Stimulated activated CD8-positive, alpha-beta memory T cell treated with anti-CD3 and anti-CD28 coated beads, Interleukin-12 subunit alpha, Interleukin-12 subunit beta, amount 100 ng/mL, for 24 hours (primary cell): ENCODE results near the gene CLDN7.
A peak's percentile ranks its signal among the peaks of the same experiment; 100 is the strongest.

Source experiments
- DNase-seq: peaks from one replicate; pipeline ENCODE4 v3.0.0-alpha.2; 2020; ENCODE audit errors: extremely low read depth

Gene CLDN7

DNA sequence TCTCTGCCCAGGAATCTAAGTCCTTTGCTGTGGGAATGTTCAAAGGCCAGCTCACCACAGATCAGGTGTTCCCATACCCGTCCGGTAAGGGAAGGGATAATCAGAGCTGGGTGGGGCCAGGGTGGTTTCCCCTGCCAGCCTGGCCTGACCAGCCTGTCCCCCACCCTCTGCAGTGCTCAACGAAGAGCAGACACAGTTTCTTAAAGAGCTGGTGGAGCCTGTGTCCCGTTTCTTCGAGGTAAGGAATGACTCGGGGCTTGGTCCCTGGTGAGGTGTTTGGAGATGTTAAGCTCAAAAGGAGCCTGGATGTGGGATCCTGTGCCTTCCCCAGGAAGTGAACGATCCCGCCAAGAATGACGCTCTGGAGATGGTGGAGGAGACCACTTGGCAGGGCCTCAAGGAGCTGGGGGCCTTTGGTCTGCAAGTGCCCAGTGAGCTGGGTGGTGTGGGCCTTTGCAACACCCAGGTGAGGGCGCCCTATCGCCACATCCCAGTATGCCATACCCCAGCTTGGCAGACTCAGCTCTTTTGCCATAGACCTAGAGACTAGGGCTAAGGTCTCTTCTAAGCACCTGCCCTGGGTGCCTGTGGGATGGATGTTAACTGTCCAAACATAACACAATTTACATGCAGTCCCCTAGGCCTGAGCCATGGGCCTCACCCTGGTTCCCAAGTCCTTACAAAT lies 41.5 kb downstream of the CLDN7 start:
- DNase-seq, result no peak

DNA sequence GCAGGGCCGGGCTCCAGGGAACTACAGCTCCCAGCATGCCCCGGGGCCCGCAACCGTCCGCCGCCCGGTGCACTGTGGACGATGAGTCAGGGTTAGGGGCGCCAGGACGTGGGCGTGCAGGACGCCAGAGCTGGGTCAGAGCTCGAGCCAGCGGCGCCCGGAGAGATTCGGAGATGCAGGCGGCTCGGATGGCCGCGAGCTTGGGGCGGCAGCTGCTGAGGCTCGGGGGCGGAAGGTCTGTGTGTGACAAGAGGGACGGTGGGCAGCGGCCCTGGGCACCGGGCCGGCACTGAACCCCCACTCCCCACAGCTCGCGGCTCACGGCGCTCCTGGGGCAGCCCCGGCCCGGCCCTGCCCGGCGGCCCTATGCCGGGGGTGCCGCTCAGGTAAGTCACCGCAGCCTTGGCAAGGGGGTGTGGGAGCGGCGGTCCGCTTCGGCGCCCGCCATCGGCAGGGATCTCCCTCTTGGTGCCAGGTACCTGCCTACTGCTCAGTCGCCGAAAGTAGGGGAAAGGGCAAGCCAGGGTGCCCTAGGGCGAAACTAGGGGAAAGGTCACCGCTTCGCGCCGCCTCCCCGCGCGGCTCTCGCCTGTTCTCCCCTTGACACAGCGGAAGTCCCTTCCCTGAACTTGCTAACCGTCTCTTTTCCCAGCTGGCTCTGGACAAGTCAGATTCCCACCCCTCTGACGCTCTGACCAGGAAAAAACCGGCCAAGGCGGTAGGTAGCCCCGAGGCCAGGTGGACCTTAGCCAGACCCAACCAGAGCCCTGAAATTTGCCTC lies 42.3 kb downstream of the CLDN7 start, which contains the start of the genes ACADVL and DLG4:
TSS of gene ACADVL (plus strand) at position 127 of the 781 bp plus-strand sequence. CDS start at position 174, 47 bp downstream.
TSS of gene DLG4 (minus strand) at position 25 of the 781 bp plus-strand sequence.
- DNase-seq, result no peak

DNA sequence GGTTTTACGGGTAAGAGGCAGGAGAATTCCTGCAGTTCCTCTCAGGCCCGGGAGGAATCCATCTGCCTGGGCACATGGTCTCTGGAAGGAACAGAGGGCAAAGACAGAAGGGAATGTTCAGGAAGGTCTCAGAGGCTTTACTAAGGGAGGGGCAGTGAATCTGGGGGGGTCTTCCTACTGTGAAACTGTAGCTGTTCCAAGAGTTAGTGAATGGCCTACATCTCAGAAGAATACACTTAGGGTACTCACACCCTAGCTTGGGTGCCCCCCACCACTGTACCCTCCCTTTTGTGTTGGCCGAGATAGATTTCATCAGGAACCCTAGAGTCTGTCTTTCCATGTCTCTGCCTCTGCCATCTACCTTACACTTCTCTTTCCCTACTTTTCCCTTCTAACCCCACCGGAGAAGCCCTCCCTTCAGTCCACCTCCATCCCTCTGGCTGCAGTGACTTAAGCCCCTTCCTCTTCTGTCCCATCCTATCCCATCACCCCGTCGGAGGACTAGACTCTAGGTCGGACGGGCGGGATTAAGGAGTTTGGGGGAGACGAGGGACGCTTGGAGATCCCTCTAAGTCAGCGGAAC lies 43.0 kb downstream of the CLDN7 start:
- DNase-seq, result no peak

DNA sequence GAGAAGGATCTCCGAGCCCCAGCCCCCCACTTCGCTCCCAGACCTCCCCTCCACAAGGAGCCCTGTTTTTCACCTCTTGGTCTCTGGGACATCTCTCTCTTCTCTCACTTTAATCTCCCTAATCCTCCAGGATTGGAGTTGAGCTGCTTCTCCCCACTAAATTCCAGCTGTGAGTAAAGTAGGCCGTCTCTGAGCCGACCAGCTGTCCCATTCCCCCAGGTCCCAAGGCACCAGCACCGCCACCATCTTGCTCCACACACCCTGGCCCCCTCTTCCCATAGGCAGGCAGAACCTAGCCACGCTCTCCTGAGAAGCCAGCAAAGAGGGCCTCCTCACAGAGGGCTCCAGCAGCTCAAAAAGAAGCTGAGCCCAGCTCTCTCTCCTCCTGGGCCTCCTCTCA lies 43.5 kb downstream of the CLDN7 start:
- no peak for DNase-seq

DNA sequence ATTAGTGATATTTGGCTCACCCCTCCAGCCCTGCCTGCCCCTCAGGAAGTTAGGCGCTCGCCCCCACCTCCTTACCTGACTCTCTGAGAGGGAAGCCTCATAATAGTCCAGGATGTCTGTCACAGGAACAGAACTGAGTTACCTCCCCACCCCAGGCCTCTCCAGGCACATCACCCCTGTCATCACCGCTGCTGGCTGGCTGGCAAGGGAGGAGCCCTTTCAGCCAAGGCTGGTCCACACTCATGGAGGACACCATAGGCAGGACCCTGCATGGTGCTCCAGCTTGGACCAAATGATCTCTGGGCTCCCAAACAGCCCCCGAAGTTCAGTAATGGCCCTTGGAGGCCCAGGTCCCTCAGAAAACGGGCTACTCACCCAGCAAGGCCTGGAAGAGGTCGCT lies 44.1 kb downstream of the CLDN7 start:
- no peak for DNase-seq

DNA sequence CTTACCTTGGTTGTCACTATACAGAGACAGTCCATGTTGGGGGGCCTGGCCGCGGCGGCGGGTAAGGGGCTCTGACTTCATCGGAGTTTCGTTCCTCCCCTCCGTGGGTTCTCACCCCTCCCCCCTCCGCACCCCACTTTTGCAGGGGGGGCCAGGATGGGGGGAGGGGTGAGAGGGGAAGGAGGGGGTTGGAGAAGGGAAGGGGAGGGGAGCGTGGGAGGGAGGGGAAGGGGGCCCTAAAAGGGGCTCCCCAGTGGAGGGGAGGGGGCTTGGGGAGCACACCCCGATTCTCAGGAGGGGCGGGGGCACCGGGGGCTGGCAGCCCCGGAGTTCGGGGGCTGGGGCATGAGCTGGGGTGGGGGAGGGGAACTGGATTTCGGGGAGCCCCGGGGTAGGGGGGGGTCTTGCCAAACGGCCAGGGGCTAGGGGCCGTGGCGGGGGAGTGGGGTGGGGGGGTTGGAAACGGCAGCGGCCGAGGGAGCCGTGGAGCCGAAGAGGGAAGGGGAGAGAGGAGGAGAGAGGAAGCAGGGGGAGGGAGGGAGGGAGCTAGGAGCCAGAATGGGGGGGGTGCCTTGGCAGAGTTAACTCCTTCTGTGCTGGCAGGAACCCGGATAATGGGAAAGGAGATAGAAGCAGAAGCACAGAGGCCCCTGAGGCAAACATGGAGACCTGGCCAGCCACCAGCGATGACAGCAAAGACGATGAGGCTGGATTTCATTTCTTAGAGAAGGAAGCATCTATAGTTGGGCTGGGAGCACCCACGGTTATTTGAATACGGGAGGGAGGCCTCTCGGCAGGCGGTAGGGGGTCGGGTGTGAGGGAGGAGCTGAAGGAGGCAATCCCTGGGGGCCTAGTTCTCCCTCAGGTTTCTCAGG lies 44.9 kb downstream of the CLDN7 start:
- no peak for DNase-seq

DNA sequence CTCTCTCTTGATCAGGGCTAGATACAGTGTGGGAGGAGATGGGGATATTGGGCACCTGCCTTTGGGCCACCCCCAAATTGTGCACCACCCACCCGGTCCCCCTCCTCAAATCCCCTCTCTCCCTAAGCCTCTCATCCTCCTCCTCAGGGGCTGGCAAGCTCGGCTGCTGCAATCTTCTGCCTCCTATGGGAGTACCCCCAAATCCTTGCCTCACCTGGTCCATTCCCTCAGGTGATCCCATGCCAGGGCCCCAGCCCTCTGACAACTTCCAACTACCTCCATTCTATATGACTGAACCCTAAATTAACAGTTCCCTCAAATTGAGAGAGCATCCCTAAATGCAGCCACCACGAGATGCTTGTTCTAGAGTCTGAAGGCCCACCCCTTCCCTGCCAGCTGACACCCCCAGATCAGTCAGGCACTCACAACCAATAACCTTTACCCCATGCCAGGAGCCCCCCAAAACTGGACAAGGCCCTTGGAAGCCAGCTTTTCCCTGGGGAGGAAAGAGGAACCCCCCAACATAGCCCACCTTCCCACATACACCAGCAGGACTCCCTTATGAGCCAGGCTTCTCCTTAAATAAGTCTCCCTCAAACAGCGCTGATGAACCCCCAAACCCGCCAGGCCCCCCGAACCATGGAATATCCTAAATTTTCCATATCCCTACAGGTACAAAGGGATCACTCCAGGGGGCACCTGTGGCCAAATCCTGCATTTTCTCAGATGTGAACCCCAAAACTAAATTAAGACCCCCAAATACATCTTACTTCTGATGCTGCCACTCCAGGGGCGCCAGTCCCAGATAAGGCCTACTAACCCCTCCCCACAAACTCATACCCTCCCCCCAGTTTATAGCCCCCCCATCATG lies 45.8 kb downstream of the CLDN7 start:
- no peak for DNase-seq

DNA sequence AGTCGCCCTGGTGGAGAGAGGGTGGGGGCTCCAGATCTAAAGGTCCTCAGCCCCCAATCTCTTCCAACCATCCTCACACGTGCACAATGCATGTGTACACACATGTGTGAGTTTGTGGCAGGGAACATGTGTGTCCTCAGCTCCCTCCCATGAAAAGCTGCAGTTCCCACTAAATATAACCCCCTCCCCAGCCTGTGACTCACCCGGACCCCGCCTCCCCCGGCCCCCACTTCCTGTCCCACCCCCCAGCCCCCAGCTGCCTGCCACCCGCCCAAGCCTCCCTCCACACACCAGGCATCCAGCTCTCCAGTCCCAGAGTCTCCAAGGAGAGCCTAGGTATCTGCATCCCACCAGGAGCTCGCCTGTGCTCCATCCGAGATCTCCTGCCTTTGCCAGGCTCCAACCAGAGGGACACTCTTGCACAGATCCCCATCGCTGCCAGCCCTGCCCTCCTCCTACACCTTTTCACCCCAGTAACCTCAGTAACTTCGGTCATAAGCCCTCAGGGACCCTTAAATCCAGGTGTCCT lies 46.6 kb downstream of the CLDN7 start:
- DNase-seq, result no peak

DNA sequence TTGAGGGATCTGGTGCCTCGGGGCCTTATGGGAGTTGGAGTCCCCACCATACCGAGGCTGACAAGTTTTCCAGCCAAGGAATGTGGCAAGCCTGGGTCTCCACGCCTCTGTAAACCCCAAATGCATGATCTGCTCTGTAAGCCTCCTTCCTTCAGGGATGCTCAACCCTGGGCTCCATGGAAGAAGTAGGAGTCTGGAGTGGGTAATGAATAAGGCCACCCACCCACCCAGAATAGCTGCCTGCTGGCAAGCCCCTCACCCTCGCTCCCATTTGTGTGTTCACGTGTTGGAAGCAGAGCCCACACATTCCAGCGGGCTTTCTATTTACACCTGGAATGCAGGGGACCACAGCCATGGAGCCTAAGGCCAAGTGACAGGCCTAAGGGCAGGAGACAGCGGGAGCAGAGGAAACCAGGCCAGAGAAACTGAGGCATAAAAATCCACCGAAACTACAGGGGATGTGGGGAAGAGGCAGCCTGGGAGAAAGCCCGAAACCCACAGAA lies 47.1 kb downstream of the CLDN7 start:
- DNase-seq, result no peak

DNA sequence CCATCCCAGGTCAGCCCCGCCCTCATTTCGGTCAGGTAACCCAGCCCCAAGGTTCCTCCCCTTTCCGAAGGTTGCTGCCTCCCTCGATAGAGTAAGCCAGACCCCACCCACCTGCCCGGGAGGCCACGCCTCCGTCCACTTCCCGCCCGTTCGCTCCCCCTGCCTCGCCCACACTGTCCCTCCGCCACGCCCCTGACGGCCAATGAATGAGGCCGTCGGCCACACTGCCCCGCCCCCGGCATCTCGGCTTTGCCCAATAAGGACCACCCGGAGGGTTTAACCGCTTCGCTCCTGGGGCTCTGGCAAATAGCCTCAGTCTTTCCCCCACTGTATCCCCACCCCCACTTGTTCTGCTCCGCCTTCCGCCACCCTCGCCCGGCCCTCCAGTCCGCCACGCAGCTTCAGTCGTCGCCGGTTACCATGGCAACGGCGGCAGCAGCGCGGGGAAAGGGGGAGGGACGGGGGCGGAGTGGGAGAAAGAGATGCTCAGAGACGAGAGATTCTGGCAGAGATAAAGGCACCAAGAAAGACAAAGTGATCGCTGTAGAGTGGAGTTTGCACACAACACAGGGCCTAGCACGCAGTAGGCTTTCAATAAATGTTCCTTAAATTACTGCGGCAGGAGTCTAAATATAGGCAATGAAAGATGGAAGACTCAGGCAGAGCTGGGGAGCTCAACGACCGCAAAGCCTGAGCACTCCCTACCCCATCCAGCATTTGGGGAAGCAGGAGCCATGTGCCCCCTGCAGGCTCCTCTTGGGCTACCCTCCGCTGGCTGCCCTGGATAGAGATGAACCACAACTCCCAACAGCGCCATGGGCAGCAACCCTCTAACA lies 47.8 kb downstream of the CLDN7 start:
- peak; percentile 99 for DNase-seq

DNA sequence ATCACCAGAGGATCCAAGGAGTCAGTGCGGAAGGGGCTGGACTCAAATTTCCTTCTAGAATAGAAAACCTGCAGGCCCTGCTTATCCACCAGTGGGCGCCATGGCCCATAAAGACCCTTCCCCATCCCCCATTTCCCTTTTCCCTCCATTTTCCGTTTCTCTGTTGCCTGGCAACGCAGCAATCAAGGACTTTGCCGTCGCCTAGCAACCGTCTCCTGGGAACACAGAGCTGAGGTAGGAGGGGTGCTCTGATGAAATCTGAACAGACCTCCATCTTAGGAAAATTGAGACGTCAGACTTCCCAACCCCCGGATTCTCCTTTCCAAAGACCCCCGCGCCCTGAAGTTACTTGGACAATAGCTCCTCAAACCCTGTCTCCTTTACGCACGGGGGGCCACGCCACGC lies 48.4 kb downstream of the CLDN7 start:
- DNase-seq, result no peak

DNA sequence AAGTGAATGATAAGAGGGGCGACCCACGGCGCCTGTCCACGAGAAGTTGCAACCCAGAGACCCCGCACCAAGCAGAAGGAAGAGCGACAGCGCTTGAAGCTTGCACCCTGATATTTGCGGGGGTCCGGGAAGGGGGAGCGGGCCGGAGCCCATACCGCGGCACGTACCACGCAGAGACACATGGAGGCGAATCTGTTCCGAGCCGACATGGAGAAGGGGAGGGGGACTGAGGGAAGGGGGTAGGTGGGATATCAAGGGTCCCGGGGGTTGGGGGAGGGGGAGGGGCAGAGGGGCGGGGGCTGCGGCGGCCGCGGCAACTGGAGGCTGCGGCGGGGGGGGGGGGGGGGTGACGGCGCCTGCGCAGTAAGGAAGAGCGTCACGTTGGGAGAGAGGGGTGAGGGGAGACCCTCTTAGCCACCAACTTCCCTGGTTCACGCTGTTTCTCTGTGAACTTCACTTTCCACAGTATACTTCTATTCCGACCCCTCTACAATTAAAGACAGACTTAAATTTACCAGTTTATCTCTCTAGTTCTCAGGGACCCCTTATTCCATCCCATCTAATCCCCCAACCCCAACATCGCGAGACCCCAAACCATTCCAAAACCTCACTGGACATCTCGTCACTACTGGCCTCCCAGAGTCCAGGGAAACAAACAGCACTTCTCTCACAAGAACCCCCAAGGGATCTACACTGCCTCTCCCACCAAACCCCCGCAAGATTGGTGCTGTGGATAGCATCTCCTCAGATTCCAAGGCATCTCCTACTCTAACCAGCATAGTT lies 50.6 kb downstream of the CLDN7 start:
- DNase-seq, result no peak
